ENCODE data around the gene IGF2BP2. TPM values are rescaled to one million over a fixed set of nuclear protein-coding genes. Genes with fewer than 3 reads are reported as not detected.

The IGF2BP2 gene
- total and polyA plus RNA-seq, 2 experiments from 2014 or later = 88.9 to 91.8 TPM

DNA sequence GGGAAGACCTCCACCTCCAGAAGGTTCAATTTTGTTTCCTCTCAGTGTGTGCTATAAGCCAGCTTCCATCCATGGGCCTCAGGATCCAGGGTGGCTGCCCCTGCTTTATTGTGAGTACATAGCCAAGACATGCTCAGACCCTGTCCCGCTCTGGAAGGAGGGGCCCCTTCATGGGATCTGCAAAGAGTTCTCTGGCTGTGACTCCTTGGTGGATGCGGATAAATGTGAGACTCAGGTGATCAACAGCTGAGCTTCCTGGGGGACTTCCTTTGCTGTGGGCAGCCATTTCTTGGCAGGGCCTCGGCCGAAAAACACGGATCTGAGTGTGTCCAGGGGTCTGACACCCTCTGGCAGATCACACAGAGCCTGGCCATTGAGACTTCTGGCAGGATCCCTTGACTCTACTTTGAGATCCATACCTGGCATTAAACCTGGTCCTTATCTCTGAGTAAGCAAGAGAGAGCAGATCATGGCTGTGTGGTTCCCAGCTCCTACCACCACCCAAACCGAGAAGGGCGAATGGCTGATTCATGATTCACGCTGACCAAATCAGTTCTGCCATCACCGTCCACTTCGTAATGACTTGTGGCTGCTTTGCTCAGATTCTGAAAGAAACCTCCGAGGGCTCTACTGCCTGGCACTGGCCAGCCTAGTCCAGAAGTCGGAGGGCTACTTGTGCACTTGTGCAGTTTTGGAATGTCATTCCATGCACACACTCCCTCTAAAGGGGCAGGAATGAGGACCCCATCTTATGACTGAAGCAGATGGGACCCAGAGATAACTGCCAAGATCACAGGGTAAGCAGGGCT lies 170.7 kb downstream of the IGF2BP2 start:
- H3K79me2 ChIP-seq = no peaks in the 10 kb centered on the region
- no peak overlapping the region for H3K4me2 ChIP-seq
- H3K27me3 ChIP-seq = no peaks in the 10 kb centered on the region
- H4K20me1 ChIP-seq (ENCODE audit: insufficient read depth, poor library complexity, severe bottlenecking) = no peaks in the 10 kb centered on the region
- no peak for DNase-seq (ENCODE audit: low spot score)
- H3K4me3 ChIP-seq = no peak overlapping the region
- H2AFZ ChIP-seq = no peak overlapping the region
- H3K27ac ChIP-seq = no peak overlapping the region
- H3K4me1 ChIP-seq (ENCODE audit: insufficient read depth) = peaks cover 7% of the 10 kb centered on the region
- no peaks in the 10 kb centered on the region for H3K36me3 ChIP-seq (replicated peaks; ENCODE audit: insufficient read depth, low read depth)
- TF ChIP-seq, protein P1, sequence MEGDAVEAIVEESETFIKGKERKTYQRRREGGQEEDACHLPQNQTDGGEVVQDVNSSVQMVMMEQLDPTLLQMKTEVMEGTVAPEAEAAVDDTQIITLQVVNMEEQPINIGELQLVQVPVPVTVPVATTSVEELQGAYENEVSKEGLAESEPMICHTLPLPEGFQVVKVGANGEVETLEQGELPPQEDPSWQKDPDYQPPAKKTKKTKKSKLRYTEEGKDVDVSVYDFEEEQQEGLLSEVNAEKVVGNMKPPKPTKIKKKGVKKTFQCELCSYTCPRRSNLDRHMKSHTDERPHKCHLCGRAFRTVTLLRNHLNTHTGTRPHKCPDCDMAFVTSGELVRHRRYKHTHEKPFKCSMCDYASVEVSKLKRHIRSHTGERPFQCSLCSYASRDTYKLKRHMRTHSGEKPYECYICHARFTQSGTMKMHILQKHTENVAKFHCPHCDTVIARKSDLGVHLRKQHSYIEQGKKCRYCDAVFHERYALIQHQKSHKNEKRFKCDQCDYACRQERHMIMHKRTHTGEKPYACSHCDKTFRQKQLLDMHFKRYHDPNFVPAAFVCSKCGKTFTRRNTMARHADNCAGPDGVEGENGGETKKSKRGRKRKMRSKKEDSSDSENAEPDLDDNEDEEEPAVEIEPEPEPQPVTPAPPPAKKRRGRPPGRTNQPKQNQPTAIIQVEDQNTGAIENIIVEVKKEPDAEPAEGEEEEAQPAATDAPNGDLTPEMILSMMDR (IDR thresholded peaks at IDR 0.05; ENCODE audit: poor library complexity) = no peak
- TF ChIP-seq EZH2phosphoT487 (IDR thresholded peaks at IDR 0.05; ENCODE audit: low read depth, severe bottlenecking, unreplicated experiment) = no peak
- no peaks in the 10 kb centered on the region for H3K9me2 ChIP-seq (replicated peaks; ENCODE audit: insufficient read depth)
- no peaks in the 10 kb centered on the region for H3K9me3 ChIP-seq (ENCODE audit: low read depth)
- 98% methylated on average over 12 of the region's 12 CpGs for WGBS (ENCODE audit: low lambda C conversion rate, missing lambda C conversion rate)

DNA sequence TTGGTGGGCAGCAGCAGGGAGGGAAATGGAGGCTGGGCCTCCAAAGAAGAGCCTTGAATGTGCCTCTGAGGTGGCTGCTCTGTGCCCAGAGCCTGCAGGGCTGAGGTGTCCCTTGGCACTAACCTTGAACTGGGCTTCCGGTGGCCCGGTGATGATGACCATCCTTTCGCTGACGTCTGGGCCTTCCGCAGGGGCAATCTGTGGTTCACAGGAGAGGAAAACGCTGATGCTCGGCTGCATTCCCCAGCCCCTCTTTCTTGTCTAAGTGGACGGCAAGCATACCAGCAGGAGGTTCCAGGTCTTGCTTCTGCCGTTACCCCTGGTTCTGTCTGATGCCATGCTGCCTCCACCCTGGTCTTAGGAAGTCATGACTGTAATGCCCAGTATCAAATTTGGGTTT lies 172.9 kb downstream of the IGF2BP2 start:
- no peaks in the 10 kb centered on the region for H4K20me1 ChIP-seq (ENCODE audit: insufficient read depth, poor library complexity, severe bottlenecking)
- no peaks in the 10 kb centered on the region for H3K79me2 ChIP-seq
- TF ChIP-seq, protein P1 (IDR thresholded peaks at IDR 0.05; ENCODE audit: poor library complexity) = no peak
- TF ChIP-seq EZH2phosphoT487 (IDR thresholded peaks at IDR 0.05; ENCODE audit: low read depth, severe bottlenecking, unreplicated experiment) = no peak
- no peak for TF ChIP-seq EZH2 (IDR thresholded peaks at IDR 0.05; ENCODE audit: borderline replicate concordance)
- H3K9me2 ChIP-seq (replicated peaks; ENCODE audit: insufficient read depth) = no peaks in the 10 kb centered on the region
- no peaks in the 10 kb centered on the region for H3K27me3 ChIP-seq
- no peak for DNase-seq (ENCODE audit: low spot score)
- no peaks in the 10 kb centered on the region for H3K9me3 ChIP-seq (ENCODE audit: low read depth)
- H3K36me3 ChIP-seq (replicated peaks; ENCODE audit: insufficient read depth, low read depth) = no peaks in the 10 kb centered on the region
- H3K27ac ChIP-seq = no peak overlapping the region
- no peak overlapping the region for H3K4me2 ChIP-seq
- H2AFZ ChIP-seq = no peak overlapping the region
- H3K4me1 ChIP-seq (ENCODE audit: insufficient read depth) = no peaks in the 10 kb centered on the region
- WGBS (ENCODE audit: low lambda C conversion rate, missing lambda C conversion rate) = 97% methylated on average over 9 of the region's 9 CpGs
- H3K4me3 ChIP-seq = no peak overlapping the region

DNA sequence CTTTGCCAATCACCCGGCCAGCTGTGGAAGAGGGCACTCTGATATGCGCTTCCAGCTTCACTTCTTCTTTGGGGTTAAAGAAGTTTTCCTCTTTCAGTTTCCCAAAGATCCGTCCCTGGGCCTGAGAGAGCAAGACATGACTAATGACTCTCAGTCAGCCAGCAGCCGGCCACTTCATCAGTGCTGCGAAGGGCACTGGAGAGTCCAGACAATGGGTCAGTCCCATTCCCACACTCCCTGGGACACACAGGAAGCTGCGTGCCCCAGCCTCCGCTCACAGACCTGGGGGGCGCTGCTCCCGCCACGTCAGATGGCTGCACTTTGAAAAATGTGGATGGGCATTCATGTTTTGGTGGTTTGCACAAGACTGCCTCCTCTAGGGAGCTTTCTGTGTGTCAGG lies 175.4 kb downstream of the IGF2BP2 start:
- no peaks in the 10 kb centered on the region for H3K9me3 ChIP-seq (ENCODE audit: low read depth)
- TF ChIP-seq EZH2phosphoT487 (IDR thresholded peaks at IDR 0.05; ENCODE audit: low read depth, severe bottlenecking, unreplicated experiment) = no peak
- TF ChIP-seq EZH2 (IDR thresholded peaks at IDR 0.05; ENCODE audit: borderline replicate concordance) = no peak
- TF ChIP-seq, protein P1 (IDR thresholded peaks at IDR 0.05; ENCODE audit: poor library complexity) = no peak
- H3K79me2 ChIP-seq = no peaks in the 10 kb centered on the region
- WGBS (ENCODE audit: low lambda C conversion rate, missing lambda C conversion rate) = 97% methylated on average over 10 of the region's 10 CpGs
- no peak overlapping the region for H3K4me3 ChIP-seq
- H3K4me2 ChIP-seq = no peak overlapping the region
- H3K4me1 ChIP-seq (ENCODE audit: insufficient read depth) = no peaks in the 10 kb centered on the region
- H4K20me1 ChIP-seq (ENCODE audit: insufficient read depth, poor library complexity, severe bottlenecking) = no peaks in the 10 kb centered on the region
- no peaks in the 10 kb centered on the region for H3K9me2 ChIP-seq (replicated peaks; ENCODE audit: insufficient read depth)
- H2AFZ ChIP-seq = no peak overlapping the region
- H3K27ac ChIP-seq = no peak overlapping the region
- no peaks in the 10 kb centered on the region for H3K27me3 ChIP-seq
- H3K36me3 ChIP-seq (replicated peaks; ENCODE audit: insufficient read depth, low read depth) = no peaks in the 10 kb centered on the region
- no peak for DNase-seq (ENCODE audit: low spot score)

All from hepatocyte (in vitro differentiated cells).